GM19467 (cell line): ENCODE data around the gene ECM1.

Source experiments
- ATAC-seq: cut with Tn5 transposase; IDR thresholded peaks from one replicate; pipeline ENCODE4 v1.9.1; 2021; ENCODE audit warnings: mild to moderate bottlenecking, moderate library complexity; ENCODE audit not compliant: unreplicated experiment

Gene ECM1

GRCh38 chr1:150511985-150512660 is 4.2 kb downstream of the ECM1 start:
- ATAC-seq, result no peak

- no peak for ATAC-seq
These were observed 4.9 kb downstream of the ECM1 start for GRCh38 chr1:150512846-150513245.

- no peak for ATAC-seq
These were observed 5.5 kb downstream of the ECM1 start for GRCh38 chr1:150513351-150513791.

- no peak for ATAC-seq
These were observed 6.4 kb downstream of the ECM1 start for GRCh38 chr1:150514260-150514659.

- peak; percentile 1 for ATAC-seq
These were observed 7.0 kb downstream of the ECM1 start for GRCh38 chr1:150514913-150515327.

GRCh38 chr1:150515328-150516049 is 7.6 kb downstream of the ECM1 start, which contains the start of gene FALEC:
Gene FALEC (plus strand): TSS chr1:150515752.
- ATAC-seq, result peak; percentile 95

- ATAC-seq, result no peak
These were observed 8.2 kb downstream of the ECM1 start for GRCh38 chr1:150516050-150516591.

GRCh38 chr1:150516616-150517015 is 8.7 kb downstream of the ECM1 start:
- no peak for ATAC-seq

- no peak for ATAC-seq
These were observed 13.5 kb downstream of the ECM1 start for GRCh38 chr1:150521196-150521968.

GRCh38 chr1:150525348-150525747 is 17.4 kb downstream of the ECM1 start:
- no peak for ATAC-seq

GRCh38 chr1:150528196-150528595 is 20.3 kb downstream of the ECM1 start:
- no peak for ATAC-seq

- no peak for ATAC-seq
These were observed 21.1 kb downstream of the ECM1 start for GRCh38 chr1:150529017-150529416.

GRCh38 chr1:150530491-150531159 is 22.7 kb downstream of the ECM1 start:
- no peak for ATAC-seq

- no peak for ATAC-seq
These were observed 25.0 kb downstream of the ECM1 start for GRCh38 chr1:150532860-150533259.

- ATAC-seq, result no peak
These were observed 26.1 kb downstream of the ECM1 start for GRCh38 chr1:150534002-150534401.

- ATAC-seq, result no peak
These were observed 27.8 kb downstream of the ECM1 start for GRCh38 chr1:150535511-150536287.

- no peak for ATAC-seq
These were observed 29.2 kb downstream of the ECM1 start for GRCh38 chr1:150536836-150537731.

GRCh38 chr1:150537732-150538684 is 30.1 kb downstream of the ECM1 start:
- no peak for ATAC-seq
